Esophagus muscularis mucosa (tissue), 4 donors: ENCODE measurements around the gene ZBTB17.

ENCODE experiments used
- CTCF ChIP-seq, 3 experiments: fragments of 200-600 bp in 2 of 3; fragments of 450-650 bp in 1 of 3; sonication (generic) in 2 of 3; IDR thresholded peaks; one replicate each; pipeline ENCODE4 v1.5.1; 2017 to 2019; ENCODE audit warnings: antibody characterized with exemption in 3 of 3, mild to moderate bottlenecking in 2 of 3, moderate library complexity in 1 of 3
- EP300 ChIP-seq: sonication (generic); formaldehyde crosslinking; IDR thresholded peaks from one replicate; pipeline ENCODE4 v1.6.1; 2017; ENCODE audit warnings: antibody characterized with exemption
- POLR2A ChIP-seq: fragments of 450-650 bp; IDR thresholded peaks from one replicate; pipeline ENCODE4 v1.6.1; 2017; ENCODE audit warnings: antibody characterized with exemption, moderate library complexity, mild to moderate bottlenecking, low read depth
- POLR2AphosphoS5 ChIP-seq, 2 donors: sonication (generic); formaldehyde crosslinking; IDR thresholded peaks; one replicate each; pipeline ENCODE4 v1.6.1; 2017; ENCODE audit warnings: antibody characterized with exemption in 2 of 2

- TF ChIP-seq CTCF (IDR thresholded peaks at IDR 0.05): no peak
- no peak for TF ChIP-seq POLR2AphosphoS5 (IDR thresholded peaks at IDR 0.05)
- TF ChIP-seq POLR2A: no peak
- TF ChIP-seq EP300: no peak
Observed at GRCh38 chr1:15943992-15944307, 32.0 kb downstream of the ZBTB17 start.
